HepG2 (cell line): ENCODE results near the gene CFAP90. TPM values are rescaled to one million over a fixed set of nuclear protein-coding genes. Genes with fewer than 3 reads are reported as not detected.
A peak's percentile ranks its signal among the peaks of the same experiment; 100 is the strongest.

Experiments used
- ATAC-seq: fragments of 200-7000 bp; cut with Tn5 transposase; 3 replicates; pipeline ENCODE4 v1.9.1; 2020; ENCODE audit warnings: mild to moderate bottlenecking, moderate library complexity
- BruUV-seq: library from RNA; stranded (reverse); fragments of 400-500 nt; replicated peaks from 2 replicates; lab custom pipeline; 2021; lab: Mats Ljungman, UMichigan
- CTCF ChIA-PET: fragments of 300-600 bp; formaldehyde crosslinking; extraction: SDS; loops from one replicate; lab custom pipeline; 2021; ENCODE audit warnings: low total read pairs, inconsistent platforms, low intra/inter-chr PET ratio; lab: Yijun Ruan, JAX
- POLR2A ChIA-PET: fragments of 350-600 bp; sonication (Branson Sonifier 250); formaldehyde crosslinking; loops from one replicate; lab custom pipeline; 2020; ENCODE audit warnings: antibody characterized with exemption, inconsistent platforms; lab: Yijun Ruan, JAX
- DNase-seq: peaks from one replicate; pipeline ENCODE4 v3.0.0-alpha.2; 2015; ENCODE audit warnings: low spot score
- FAIRE-seq: peaks from 3 replicates; lab custom pipeline; 2011; peaks lifted over from hg19 to GRCh38; lab: Jason Lieb, UNC
- H2AFZ ChIP-seq: one replicate; pipeline ENCODE4 v1.6.1; 2011; ENCODE audit warnings: low read length, inconsistent platforms
- H3K27ac ChIP-seq: fragments of 300-600 bp; 3 replicates; pipeline ENCODE4 v1.8.0; 2011; ENCODE audit warnings: mixed run types, mild to moderate bottlenecking, mixed read lengths, low read length, inconsistent platforms; ENCODE audit not compliant: insufficient read depth; ENCODE audit errors: extremely low read length
- H3K27me3 ChIP-seq, 2 experiments: fragments of 200-600 bp in 1 of 2; 2 replicates in 1 of 2; 3 replicates in 1 of 2; pipeline versions ENCODE4 v1.6.0 to v1.8.0; 2011; ENCODE audit warnings: low read length in 2 of 2, mild to moderate bottlenecking in 2 of 2, moderate library complexity in 2 of 2, inconsistent platforms in 1 of 2; ENCODE audit not compliant: insufficient read depth in 2 of 2, control insufficient read depth in 1 of 2
- H3K36me3 ChIP-seq, 2 experiments: fragments of 200-600 bp in 1 of 2; replicated peaks in 1 of 2; 2 replicates in 1 of 2; 3 replicates in 1 of 2; pipeline versions ENCODE4 v1.5.1 to v1.8.0; 2011; ENCODE audit warnings: low read length in 2 of 2, inconsistent platforms in 1 of 2; ENCODE audit not compliant: insufficient read depth in 2 of 2, control insufficient read depth in 1 of 2
- H3K4me1 ChIP-seq: 2 replicates; pipeline ENCODE4 v1.5.1; 2012; ENCODE audit warnings: low read length, inconsistent platforms; ENCODE audit not compliant: insufficient read depth
- H3K4me2 ChIP-seq: 2 replicates; pipeline ENCODE4 v1.6.0; 2011; ENCODE audit warnings: low read depth, low read length, inconsistent platforms
- H3K4me3 ChIP-seq, 3 experiments: fragments of 200-600 bp in 1 of 3; sonication (generic), shearing (Covaris generic) in 1 of 3; replicated peaks in 1 of 3; 2 replicates each; pipeline ENCODE4 v1.5.1; 2011 to 2016; ENCODE audit warnings: low read length in 3 of 3, inconsistent platforms in 2 of 3, low read depth in 2 of 3, mild to moderate bottlenecking in 2 of 3, control low read depth in 1 of 3, mixed read lengths in 1 of 3; ENCODE audit not compliant: insufficient read depth in 1 of 3
- H3K79me2 ChIP-seq: one replicate; pipeline ENCODE4 v1.6.1; 2011; ENCODE audit warnings: low read length, inconsistent platforms; ENCODE audit not compliant: insufficient read depth
- H3K9ac ChIP-seq: 2 replicates; pipeline ENCODE4 v1.6.0; 2011; ENCODE audit warnings: mild to moderate bottlenecking, low read depth, low read length, inconsistent platforms; ENCODE audit not compliant: insufficient read depth
- H3K9me3 ChIP-seq: 2 replicates; pipeline ENCODE4 v1.5.1; 2012; ENCODE audit warnings: mild to moderate bottlenecking, low read length
- H4K20me1 ChIP-seq: 2 replicates; pipeline ENCODE4 v1.6.0; 2011; ENCODE audit warnings: inconsistent platforms, mild to moderate bottlenecking, low read length, moderate library complexity; ENCODE audit not compliant: insufficient read depth
- CENPT ChIP-seq: sonication (generic); formaldehyde crosslinking; IDR thresholded peaks from 2 replicates; pipeline ENCODE4 v1.8.0; 2022; ENCODE audit warnings: low read depth, mild to moderate bottlenecking, moderate library complexity, missing genetic modification reagents
- ELK4 ChIP-seq: sonication (generic); formaldehyde crosslinking; IDR thresholded peaks from 2 replicates; pipeline ENCODE4 v1.9.0; 2021; ENCODE audit warnings: missing genetic modification reagents, borderline replicate concordance
- KLF16 ChIP-seq, 2 experiments: sonication (generic) in 1 of 2; formaldehyde crosslinking in 1 of 2; IDR thresholded peaks; 2 replicates each; pipeline versions ENCODE4 v1.6.1 to v1.8.0; 2016 to 2023; ENCODE audit warnings: missing genetic modification reagents in 2 of 2, missing compliant biosample characterization in 1 of 2
- LRRFIP1 ChIP-seq: sonication (generic); formaldehyde crosslinking; conservative IDR thresholded peaks from 2 replicates; pipeline ENCODE4 v1.4.0; 2020; ENCODE audit warnings: missing genetic modification reagents
- NFYB ChIP-seq: sonication (generic); formaldehyde crosslinking; IDR thresholded peaks from 2 replicates; pipeline ENCODE4 v1.4.0; 2020; ENCODE audit warnings: missing genetic modification reagents
- PLSCR1 ChIP-seq: sonication (generic); formaldehyde crosslinking; IDR thresholded peaks from 2 replicates; pipeline ENCODE4 v1.5.0; 2020; ENCODE audit warnings: missing genetic modification reagents, mild to moderate bottlenecking, borderline replicate concordance
- ZC3H4 ChIP-seq: sonication (generic); formaldehyde crosslinking; IDR thresholded peaks from 2 replicates; pipeline ENCODE4 v1.4.0; 2020; ENCODE audit warnings: missing genetic modification reagents, borderline replicate concordance
- ZNF496 ChIP-seq: sonication (generic); formaldehyde crosslinking; IDR thresholded peaks from 2 replicates; pipeline ENCODE4 v1.8.1; 2023; ENCODE audit warnings: mild to moderate bottlenecking, moderate library complexity, missing genetic modification reagents; ENCODE audit not compliant: insufficient replicate concordance
- ZNF687 ChIP-seq: sonication (generic); formaldehyde crosslinking; IDR thresholded peaks from 2 replicates; pipeline ENCODE4 v1.5.1; 2020; ENCODE audit warnings: mild to moderate bottlenecking, missing genetic modification reagents, moderate library complexity
- ZNF850 ChIP-seq: sonication (generic); formaldehyde crosslinking; conservative IDR thresholded peaks from 2 replicates; pipeline ENCODE4 v1.9.0; 2021; ENCODE audit warnings: mild to moderate bottlenecking, missing genetic modification reagents
- ZNF878 ChIP-seq: sonication (generic); formaldehyde crosslinking; IDR thresholded peaks from 2 replicates; pipeline ENCODE4 v1.8.1; 2023; ENCODE audit warnings: mild to moderate bottlenecking, missing genetic modification reagents, moderate library complexity
- WGBS: methylation state at CpG from one replicate; pipeline ENCODE4 v1.1.6; 2017; ENCODE audit warnings: low lambda C conversion rate; 5-methylcytosine and 5-hydroxymethylcytosine counted together
- in situ Hi-C: cut with HindIII; loops from 2 replicates; pipeline ENCODE4 v1.10.0; 2017; ENCODE audit warnings: low pct_unique_long_range_greater_than_20kb; ENCODE audit not compliant: extremely low pct_ligation_motif_present
- intact Hi-C: fragments of 100-400 bp; cut with micrococcal nuclease; formaldehyde crosslinking; loops from one replicate; pipeline ENCODE4 v1.10.0; 2022; ENCODE audit not compliant: unreplicated experiment
- polyA plus RNA-seq, 8 experiments: library from polyadenylated mRNA; depleted of rRNA in 3 of 8; stranded (reverse) in 7 of 8; unstranded in 1 of 8; fragments of >200 nt; fragmentation: Illumina TruSeq in 4 of 8; extraction: Trizol in 4 of 8; gene quantifications; 2 replicates each; pipeline versions ENCODE4 v1.2.1 to v1.2.3, GENCODE V29; 2011 to 2016; ENCODE audit warnings: low read depth in 4 of 8, missing spikeins in 1 of 8, mixed read lengths in 1 of 8; ENCODE audit not compliant: insufficient read depth in 1 of 8
- total RNA-seq, 5 experiments: library from RNA; depleted of rRNA; stranded (reverse); fragments of >200 nt; fragmentation: Illumina TruSeq; extraction: Trizol; gene quantifications; 2 replicates each; pipeline ENCODE4 v1.2.3, GENCODE V29; 2016; ENCODE audit warnings: low read depth in 1 of 5

The CFAP90 gene
- total and polyA plus RNA-seq, 2 of the 13 experiments (the other 11 are each of a cell fraction or from before 2014, with no cell fraction given), result 0.11 TPM; not detected in 1

GRCh38 chr5:7849681-7850394, 1.1 kb downstream of the CFAP90 start (continued):
- TF ChIP-seq LRRFIP1 (CRISPR knock-in tag), result no peak
- no peak for TF ChIP-seq CENPT (CRISPR knock-in tag)
- TF ChIP-seq ZNF687, result peak; percentile 60
- TF ChIP-seq NFYB, result no peak

- Histone ChIP-seq H2AFZ (no peak overlapping the region), H3K4me2 (no peak overlapping the region), H3K4me1 (peaks cover 25% of the 10 kb centered on the region), H3K4me3 (no peak overlapping the region), H3K79me2 (no peaks in the 10 kb centered on the region), H3K9me3 (no peaks in the 10 kb centered on the region), H4K20me1 (no peaks in the 10 kb centered on the region), H3K9ac (no peak overlapping the region), H3K27ac (no peak overlapping the region), H3K36me3 (no peaks in the 10 kb centered on the region), H3K27me3 (peaks cover 3 to 33% of the 10 kb centered on the region in 2 experiments; a peak in 3 of 5 replicates)
- CTCF ChIA-PET, result no interaction called here
- no TSS peak for BruUV-seq
- in situ Hi-C loops (no loop called here), intact Hi-C loops (no loop called here)
- ATAC-seq (no peak), DNase-seq (no peak), FAIRE-seq (no peak)
- 6% methylated on average over 2 of the region's 2 CpGs for WGBS
- POLR2A ChIA-PET, result no interaction called here
- TF ChIP-seq ZNF496 (CRISPR knock-in tag) (no peak), KLF16 (CRISPR knock-in tag; IDR thresholded peaks at IDR 0.05) (no peak), ZC3H4 (CRISPR knock-in tag) (no peak), PLSCR1 (CRISPR knock-in tag) (no peak), ZNF850 (CRISPR knock-in tag) (no peak), ELK4 (CRISPR knock-in tag) (no peak), ZNF878 (CRISPR knock-in tag) (no peak)
Measured at GRCh38 chr5:7848296-7848695, 2.6 kb downstream of the CFAP90 start.
